GM12872 (cell line): ENCODE results near the gene TRABD2B.

Experiments
- TF ChIP-seq, protein P1 (sequence below): IDR thresholded peaks from 3 replicates; pipeline ENCODE4 v1.5.1; 2011; ENCODE audit warnings: low read depth, mild to moderate bottlenecking, low read length, moderate library complexity; ENCODE audit not compliant: insufficient read depth

Gene TRABD2B

DNA sequence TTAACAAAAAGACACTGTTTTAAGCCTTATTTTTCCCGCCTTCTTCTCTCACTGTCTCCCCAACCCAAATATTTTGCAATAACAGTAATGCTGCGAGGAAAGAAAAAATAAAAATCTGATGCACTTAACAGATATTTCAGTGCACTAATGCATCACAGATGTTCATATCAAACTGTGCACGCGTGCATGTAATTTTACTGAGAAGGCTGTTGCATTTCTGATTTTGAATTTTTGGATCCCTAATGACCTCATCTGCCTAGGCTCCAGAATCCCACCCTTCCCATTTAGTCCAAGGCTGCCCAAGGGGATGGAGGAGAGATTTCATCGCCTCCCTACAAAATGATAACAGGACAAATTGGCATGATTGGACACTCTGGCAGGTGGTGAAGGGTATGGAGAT is 5.5 kb downstream of the TRABD2B start:
- TF ChIP-seq, protein P1, sequence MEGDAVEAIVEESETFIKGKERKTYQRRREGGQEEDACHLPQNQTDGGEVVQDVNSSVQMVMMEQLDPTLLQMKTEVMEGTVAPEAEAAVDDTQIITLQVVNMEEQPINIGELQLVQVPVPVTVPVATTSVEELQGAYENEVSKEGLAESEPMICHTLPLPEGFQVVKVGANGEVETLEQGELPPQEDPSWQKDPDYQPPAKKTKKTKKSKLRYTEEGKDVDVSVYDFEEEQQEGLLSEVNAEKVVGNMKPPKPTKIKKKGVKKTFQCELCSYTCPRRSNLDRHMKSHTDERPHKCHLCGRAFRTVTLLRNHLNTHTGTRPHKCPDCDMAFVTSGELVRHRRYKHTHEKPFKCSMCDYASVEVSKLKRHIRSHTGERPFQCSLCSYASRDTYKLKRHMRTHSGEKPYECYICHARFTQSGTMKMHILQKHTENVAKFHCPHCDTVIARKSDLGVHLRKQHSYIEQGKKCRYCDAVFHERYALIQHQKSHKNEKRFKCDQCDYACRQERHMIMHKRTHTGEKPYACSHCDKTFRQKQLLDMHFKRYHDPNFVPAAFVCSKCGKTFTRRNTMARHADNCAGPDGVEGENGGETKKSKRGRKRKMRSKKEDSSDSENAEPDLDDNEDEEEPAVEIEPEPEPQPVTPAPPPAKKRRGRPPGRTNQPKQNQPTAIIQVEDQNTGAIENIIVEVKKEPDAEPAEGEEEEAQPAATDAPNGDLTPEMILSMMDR = no peak

DNA sequence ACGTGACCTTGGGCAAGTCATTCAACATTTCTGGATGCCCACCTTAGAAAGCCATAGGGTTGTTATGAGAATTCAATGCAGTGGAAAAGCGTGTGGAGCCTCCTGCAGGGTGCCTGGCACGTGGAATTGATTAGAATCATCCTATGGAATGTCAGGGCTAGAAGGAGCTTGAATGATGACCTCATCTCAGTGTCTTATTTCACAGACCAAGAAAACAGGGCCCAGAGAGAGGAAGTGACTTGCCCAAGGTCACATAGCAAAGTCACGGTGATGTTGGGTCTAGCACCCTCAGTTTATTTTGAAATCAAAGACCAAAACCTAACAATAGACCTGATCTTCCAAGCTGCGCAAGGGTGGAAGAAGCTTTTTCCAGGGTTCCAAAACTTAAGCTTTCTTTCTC is 6.0 kb downstream of the TRABD2B start:
- TF ChIP-seq, protein P1 = no peak

DNA sequence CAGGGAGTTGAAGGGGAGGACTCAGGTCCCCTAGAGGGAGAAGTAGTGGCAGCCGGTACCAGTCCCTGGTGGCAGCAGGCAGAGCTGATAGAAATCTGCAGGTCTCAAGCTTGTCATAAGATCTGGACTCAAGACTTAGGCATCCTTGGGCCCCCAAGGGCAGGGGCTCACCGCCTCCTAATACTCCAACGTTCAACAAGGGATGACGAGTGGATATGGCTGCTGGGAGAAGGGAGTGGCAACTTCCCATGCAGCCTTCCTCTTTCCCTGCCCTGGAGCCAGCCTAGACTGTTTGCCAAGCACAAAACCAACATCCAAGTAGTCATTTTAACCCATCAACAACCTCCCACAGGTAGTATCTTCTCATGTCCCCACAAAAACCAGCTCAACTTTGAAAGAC is 6.9 kb downstream of the TRABD2B start:
- TF ChIP-seq, protein P1 = no peak

DNA sequence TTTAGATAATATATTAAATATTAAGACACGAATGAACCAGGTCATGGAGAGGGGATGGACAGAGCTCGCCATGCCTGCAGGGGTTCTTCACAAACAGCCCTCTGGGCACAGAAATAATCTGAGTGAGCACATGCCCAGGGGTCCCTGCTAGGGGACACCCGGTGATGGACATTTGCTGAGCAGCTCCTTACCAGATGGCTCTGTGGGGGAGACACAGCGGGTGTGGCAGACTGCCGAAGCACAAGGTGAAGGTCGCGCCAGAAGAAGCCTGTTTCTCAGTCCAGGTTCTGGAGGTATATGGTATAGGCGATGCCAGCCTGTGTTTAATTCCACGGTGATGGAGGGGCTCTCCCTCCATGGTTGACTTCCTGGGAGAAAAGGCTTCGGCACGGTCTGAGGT is 9.6 kb downstream of the TRABD2B start:
- TF ChIP-seq, protein P1 = no peak

DNA sequence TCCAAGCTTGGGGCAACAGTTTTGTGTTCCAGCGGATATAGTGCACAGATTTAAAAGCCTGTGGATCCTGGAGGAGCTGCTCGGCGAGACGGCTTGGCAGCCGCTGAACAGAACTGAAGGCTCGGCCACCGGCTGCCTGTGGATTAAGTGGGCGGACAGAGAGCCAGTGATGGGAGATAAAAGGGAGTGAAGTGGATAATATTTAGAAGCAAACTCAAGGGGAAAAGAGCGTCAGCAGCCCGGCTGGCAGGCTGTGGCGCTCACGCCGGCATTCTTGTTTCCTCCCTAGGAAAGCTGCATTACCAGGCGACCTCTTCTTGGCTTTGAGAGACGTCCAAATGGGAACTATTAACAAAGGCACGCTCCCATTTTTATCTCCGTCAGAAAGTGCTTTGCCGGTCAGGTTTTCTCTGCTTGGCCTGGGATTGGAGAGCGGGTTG is 10.4 kb downstream of the TRABD2B start:
- TF ChIP-seq, protein P1 = no peak

DNA sequence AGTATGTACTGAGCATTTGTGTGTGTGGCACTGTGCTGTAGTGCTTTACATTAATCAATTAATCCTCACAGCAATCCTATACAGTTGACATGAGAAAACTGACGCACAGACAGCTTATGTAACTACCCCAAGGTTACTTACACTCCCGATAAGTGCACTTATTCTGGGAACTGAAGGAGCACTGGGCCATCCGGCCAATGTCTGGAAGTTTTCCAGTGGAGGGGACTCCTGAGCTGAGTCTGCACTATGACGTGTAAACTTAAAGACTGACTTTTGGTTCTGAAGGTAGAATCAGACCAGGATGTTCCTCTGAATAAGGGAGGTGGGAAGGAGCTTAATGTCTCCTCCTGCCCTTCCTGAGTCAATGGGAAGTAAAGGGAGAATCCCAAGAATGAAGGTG is 12.2 kb downstream of the TRABD2B start:
- TF ChIP-seq, protein P1 = no peak

DNA sequence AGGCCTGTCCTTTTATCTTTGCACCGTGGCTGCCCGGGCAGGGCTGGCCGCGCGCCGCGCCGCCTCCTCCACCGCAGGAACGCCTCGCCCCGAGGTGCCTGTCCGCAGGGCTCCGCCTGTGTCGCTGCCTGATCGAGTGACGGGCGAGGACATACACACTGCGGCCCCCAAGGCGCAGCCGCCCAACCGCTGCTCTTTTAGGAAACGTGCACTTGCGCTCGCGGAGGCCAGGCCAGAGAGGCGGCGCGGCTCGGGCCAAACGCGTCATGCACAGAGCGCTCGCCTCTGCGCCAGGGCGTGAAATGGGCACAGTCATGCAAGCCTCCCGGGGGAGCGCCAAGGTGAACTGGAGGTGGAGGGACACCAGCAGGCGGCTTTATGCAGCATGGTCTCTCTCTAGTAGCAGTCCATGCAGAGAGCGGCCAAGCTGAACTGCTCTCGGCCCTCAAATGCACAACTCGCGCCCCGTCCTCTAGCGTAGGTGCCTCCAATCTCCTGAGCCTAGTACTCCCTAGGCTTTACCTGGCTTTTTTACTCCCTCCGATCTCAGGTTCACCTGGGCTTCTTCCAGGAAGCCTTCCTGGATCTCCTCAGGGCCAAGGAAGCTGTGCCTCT is 12.9 kb downstream of the TRABD2B start:
- TF ChIP-seq, protein P1 = no peak
